Stimulated activated CD8-positive, alpha-beta memory T cell treated with anti-CD3 and anti-CD28 coated beads, Interleukin-7, amount 100 ng/mL, for 4 hours (primary cell): ENCODE measurements around the gene SLC7A1.
A peak's percentile ranks its signal among the peaks of the same experiment; 100 is the strongest.

Experiments
- DNase-seq, 2 donors: peaks; one replicate each; pipeline ENCODE4 v3.0.0-alpha.2; 2020; ENCODE audit warnings: low read depth in 2 of 2

Gene SLC7A1

DNA sequence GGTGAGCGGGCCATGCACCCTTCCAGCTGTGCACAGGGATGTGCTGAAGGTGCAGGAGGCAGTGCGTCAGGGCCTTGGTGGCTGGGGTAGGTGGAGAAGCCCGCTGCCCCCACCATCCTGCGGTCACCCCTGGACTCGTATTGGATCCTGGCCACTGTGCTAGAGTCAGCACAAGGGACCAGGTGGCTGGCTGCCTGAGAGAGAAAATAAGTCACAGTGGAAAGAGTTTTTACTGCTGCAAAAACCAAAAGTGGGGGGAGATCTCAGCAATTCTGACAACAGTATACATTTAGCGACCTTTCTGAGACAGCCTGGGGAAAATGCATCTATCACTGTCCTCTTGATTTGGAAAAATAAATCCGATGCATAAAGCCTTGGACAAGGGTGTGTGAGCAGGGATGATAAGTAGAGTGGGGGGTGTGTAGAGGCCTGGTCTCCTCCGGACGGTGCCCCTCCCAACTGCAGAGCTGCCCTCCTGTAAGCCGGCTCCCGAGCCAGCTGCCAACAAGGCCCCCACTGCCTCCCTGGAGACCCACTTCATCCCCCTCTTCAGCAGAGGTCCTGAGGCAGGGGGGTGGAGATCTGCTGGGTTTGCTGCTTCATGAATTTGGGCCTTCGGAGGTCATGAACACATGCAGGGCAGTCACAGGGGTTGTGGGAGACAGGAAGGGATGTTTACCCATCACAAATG lies 84.2 kb downstream of the SLC7A1 start:
- DNase-seq = no peak

DNA sequence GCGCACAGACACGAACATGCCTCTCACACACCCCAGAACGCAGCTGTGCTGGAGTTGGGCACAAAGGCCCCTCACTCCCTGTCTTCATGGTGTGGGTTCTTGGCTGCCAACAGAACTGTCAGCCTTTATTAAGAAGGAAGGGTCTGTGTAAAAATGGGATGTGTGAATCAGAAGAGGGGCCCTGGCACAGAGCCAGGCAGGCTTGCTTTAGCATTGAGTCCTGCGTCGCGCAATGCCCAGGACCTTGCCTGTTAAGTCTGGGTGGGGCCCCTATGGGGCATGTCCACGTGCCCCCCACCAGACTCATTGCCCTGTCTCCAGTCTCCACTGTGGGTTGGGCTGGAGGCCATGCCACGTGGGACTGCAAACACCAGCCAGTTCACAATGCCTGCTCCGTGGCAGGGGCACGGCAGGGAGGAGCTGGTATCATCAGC lies 84.8 kb downstream of the SLC7A1 start:
- no peak for DNase-seq

DNA sequence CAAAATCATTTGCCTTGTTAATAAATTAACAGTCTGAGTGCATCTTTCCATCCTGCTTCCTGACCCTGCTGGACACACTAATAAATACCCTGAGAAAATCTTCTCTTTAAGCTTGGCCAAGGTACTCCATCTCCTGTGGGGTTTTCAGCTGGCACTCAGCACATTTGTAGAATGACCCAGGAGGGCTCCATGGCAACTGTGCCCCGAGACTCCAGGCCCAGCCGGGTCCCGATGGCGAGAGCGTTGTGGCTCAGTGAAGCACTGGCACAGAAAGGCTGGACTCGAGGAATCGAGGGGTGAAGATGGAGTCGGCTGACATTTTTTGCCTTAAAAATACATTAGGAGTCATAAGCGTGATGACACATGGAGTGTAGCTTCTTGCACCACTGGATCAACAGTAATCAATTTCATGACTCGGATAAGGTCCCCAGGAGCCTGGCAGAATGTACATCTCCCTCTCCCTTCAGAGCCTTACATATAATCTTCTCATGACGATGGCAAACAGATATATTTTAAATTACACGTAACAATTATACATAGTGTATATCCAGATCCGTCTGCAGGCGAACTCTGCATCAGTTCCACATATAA lies 85.4 kb downstream of the SLC7A1 start:
- DNase-seq = no peak

- no peak for DNase-seq
These were observed 86.6 kb downstream of the SLC7A1 start for GRCh38 chr13:29508876-29509252.

- peak; percentile 50 to 58 for DNase-seq
These were observed 87.2 kb downstream of the SLC7A1 start for GRCh38 chr13:29508130-29508875.

- no peak for DNase-seq
These were observed 88.1 kb downstream of the SLC7A1 start for GRCh38 chr13:29507356-29507755.

DNA sequence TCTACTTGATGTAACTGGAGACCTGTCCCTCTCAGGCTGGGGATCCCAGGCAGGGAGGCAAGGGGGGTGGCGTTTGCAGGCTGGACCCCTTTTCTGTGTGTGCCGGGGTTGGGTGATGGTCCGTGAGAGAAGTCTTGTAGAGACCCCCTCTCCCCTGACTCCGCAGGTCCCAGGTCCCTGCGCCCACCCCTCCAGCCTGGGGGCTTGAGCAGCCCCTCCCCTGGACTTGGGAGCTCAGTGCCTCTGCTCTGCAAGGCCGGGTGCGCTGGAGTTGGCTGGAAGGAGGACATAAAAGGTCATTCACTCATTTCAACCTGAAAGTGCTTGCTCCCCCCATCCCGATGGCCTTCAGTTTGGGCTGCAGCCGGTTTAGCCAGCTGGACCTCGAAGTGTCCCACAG lies 89.5 kb downstream of the SLC7A1 start:
- DNase-seq = no peak

GRCh38 chr13:29505511-29505910 lies 90.0 kb downstream of the SLC7A1 start:
- no peak for DNase-seq

DNA sequence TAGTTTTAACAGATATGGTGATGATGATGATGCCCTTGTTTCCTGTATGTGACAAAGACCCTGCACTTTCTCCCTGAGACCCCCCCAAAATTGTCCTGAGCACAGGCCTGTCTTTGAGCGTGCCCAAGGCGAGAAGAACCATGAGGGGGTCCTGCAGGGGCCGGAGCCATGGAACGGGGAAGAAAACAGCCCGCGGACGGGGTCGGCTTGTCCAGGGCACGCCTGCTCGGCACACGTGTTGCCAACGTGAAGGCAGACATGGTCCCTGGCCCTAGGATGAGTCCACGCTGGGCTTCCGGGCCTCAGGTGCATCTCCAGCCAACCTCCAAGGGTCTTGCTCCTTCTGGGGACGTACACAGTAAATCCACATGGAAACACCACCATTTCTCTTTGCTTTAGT lies 90.8 kb downstream of the SLC7A1 start:
- DNase-seq = no peak

DNA sequence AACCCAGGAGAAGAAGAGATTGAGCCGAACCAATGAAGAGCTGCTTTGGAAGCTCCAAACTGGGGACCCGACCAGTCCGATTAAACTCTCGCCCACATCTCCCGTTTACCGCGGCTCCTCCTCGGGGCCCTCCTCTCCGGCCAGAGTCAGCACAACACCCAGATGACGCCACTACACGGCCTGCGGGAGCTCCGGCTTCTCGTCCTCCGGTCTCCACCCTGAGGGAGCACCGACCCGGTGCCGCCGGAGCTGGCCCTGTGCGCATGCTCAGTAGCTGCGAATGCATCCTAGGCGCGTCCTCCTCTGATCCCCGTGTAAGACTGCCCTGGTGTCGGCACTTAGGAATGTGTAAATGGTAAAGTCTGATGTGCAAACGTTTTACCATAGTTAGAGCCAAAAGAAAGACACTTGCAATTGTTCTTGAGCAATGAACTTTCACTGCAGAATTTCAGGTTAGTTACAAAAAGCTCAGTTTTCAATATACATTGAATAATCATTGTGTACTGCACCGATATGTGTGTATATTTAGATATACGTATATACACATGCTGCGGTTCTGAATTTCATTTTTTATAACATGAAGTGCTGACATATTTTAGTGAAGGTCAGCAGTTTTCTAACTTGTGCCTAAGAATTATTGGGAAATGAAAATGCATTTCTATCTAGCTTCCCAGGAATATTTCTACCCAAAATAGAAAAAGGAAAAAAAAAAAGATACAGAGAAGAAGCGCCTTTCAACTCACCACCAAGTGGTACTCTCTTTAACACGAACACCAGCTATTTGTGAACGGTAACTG lies 92.2 kb downstream of the SLC7A1 start:
- DNase-seq = no peak

GRCh38 chr13:29502391-29503008 lies 93.0 kb downstream of the SLC7A1 start:
- no peak for DNase-seq

GRCh38 chr13:29501674-29502073 lies 93.8 kb downstream of the SLC7A1 start:
- no peak for DNase-seq

DNA sequence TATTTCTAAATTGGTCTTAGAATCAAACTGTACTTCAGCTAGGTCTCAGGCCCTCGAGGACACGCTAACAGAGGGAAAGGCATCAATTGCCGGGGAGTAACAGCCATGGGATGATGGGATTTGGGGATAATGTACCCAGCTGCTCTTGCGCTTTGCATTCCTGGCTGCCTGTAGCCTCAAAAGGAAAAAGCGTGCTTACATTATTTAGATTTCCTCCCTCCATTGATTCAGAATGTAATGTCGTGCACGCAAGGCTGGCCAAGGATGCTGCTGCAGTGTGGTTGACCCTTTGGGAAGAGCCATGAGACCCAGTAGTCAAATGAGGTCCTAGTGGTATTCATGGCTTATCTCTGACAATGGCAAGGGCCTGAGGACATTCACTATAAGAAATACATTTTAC lies 95.1 kb downstream of the SLC7A1 start:
- DNase-seq = no peak

GRCh38 chr13:29499506-29500165 lies 95.9 kb downstream of the SLC7A1 start:
- DNase-seq = no peak

- no peak for DNase-seq
These were observed 97.0 kb downstream of the SLC7A1 start for GRCh38 chr13:29498426-29499040.

DNA sequence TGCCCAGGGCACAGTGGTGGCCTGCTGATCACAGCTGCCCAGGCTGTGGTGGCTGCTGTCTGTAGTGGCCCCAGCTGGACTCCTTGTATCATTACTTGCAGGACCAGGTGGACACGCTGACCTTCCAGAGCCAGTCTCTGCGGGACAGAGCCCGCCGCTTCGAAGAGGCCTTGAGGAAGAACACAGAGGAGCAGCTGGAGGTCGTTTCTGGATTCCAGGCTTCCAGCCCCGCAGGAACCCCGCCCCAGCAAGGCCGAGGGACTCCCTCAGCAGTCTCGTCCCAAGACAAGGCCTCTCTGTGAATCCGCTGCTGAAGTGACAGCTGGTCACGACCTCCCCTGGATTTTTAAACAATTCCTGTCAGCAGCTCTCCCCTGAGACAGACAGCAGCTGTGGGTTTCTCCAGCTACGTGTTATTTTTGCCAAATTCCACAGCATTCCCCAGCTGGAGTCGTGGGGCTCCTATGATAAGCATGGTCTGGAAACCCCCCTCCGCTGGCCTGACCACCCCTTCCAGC lies 98.3 kb downstream of the SLC7A1 start:
- DNase-seq = no peak

- no peak for DNase-seq
These were observed 99.2 kb downstream of the SLC7A1 start for GRCh38 chr13:29496241-29496712.

GRCh38 chr13:29494520-29494919 lies 101.0 kb downstream of the SLC7A1 start:
- DNase-seq = no peak

- DNase-seq = no peak
These were observed 101.7 kb downstream of the SLC7A1 start for GRCh38 chr13:29493796-29494195.

GRCh38 chr13:29491248-29491647 lies 104.2 kb downstream of the SLC7A1 start:
- DNase-seq = no peak

DNA sequence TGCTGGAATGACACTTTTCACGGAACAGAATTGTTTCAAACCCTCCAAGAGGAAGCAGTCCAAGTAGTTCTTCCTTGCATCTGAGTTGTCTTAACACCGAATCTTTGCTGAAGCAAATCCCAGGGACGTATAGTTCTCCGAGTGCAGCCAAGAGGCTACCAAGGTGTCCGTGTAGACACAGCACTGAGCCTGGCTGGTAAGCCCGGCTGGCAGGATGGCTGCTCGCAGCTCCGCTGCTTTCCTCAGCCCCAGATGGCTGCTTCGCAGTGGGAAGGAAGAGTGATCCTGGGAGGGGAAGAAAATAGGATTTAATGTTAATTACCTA lies 105.0 kb downstream of the SLC7A1 start:
- DNase-seq = no peak
